T-helper 1 cell treated with Interleukin-12 subunit alpha and Interleukin-12 subunit beta and Interleukin-4 antibody, amounts not matched to agents 30 μg/mL and 1 μg/mL, for 36 hours (primary cell): ENCODE measurements around the gene INPP5A.
"Not testable (repeated sequence)": the region's sequence is repeated elsewhere in the genome, so short reads cannot be mapped to it uniquely, and the experiment has no call there.

Experiments
- H3K27ac Mint-ChIP-seq: one replicate; pipeline ENCODE4 v1.8.0; 2021; ENCODE audit warnings: mild to moderate bottlenecking, mixed read lengths
- H3K27me3 Mint-ChIP-seq: one replicate; pipeline ENCODE4 v1.8.0; 2021; ENCODE audit warnings: low read depth, mixed read lengths
- H3K36me3 Mint-ChIP-seq: one replicate; pipeline ENCODE4 v1.8.0; 2021; ENCODE audit warnings: low read depth, mixed read lengths
- H3K4me1 Mint-ChIP-seq: one replicate; pipeline ENCODE4 v1.8.0; 2021; ENCODE audit warnings: low read depth, mixed read lengths
- H3K4me3 Mint-ChIP-seq: one replicate; pipeline ENCODE4 v1.8.0; 2021; ENCODE audit warnings: mild to moderate bottlenecking, moderate library complexity, mixed read lengths
- H3K9me3 Mint-ChIP-seq: one replicate; pipeline ENCODE4 v1.8.0; 2021; ENCODE audit warnings: mixed read lengths

The INPP5A gene

GRCh38 chr10:132699411-132700155 is 162.0 kb downstream of the INPP5A start:
- Mint-ChIP-seq H3K27ac (no peak overlapping the region), H3K9me3 (peaks cover 9% of the 10 kb centered on the region), H3K4me1 (peaks cover 12% of the 10 kb centered on the region), H3K27me3 (no peaks in the 10 kb centered on the region), H3K4me3 (no peak overlapping the region), H3K36me3 (peaks cover 14% of the 10 kb centered on the region)

- no peaks in the 10 kb centered on the region for H3K27me3 Mint-ChIP-seq
- peaks cover 12% of the 10 kb centered on the region for H3K4me1 Mint-ChIP-seq
- no peak overlapping the region for H3K27ac Mint-ChIP-seq
- H3K9me3 Mint-ChIP-seq = peaks cover 4% of the 10 kb centered on the region
- H3K4me3 Mint-ChIP-seq = no peak overlapping the region
- H3K36me3 Mint-ChIP-seq = peaks cover 15% of the 10 kb centered on the region
Observed at GRCh38 chr10:132700156-132701098, 162.8 kb downstream of the INPP5A start.

GRCh38 chr10:132701099-132701845 is 163.7 kb downstream of the INPP5A start:
- Mint-ChIP-seq H3K9me3 (peaks cover 10% of the 10 kb centered on the region), H3K36me3 (peaks cover 21% of the 10 kb centered on the region), H3K27me3 (no peaks in the 10 kb centered on the region)

GRCh38 chr10:132701846-132702190 is 164.2 kb downstream of the INPP5A start:
- Mint-ChIP-seq H3K4me1 (peaks cover 4% of the 10 kb centered on the region), H3K27me3 (no peaks in the 10 kb centered on the region), H3K4me3 (no peak overlapping the region), H3K9me3 (peaks cover 11% of the 10 kb centered on the region), H3K36me3 (peaks cover 22% of the 10 kb centered on the region), H3K27ac (no peak overlapping the region)

More at GRCh38 chr10:132701099-132701845, 163.7 kb downstream of the INPP5A start:
- Mint-ChIP-seq H3K4me1 (peaks cover 7% of the 10 kb centered on the region), H3K27ac (no peak overlapping the region), H3K4me3 (no peak overlapping the region)

- Mint-ChIP-seq H3K36me3 (peaks cover 22% of the 10 kb centered on the region), H3K9me3 (peaks cover 11% of the 10 kb centered on the region), H3K4me3 (no peak overlapping the region), H3K27ac (no peak overlapping the region), H3K27me3 (no peaks in the 10 kb centered on the region), H3K4me1 (peaks cover 4% of the 10 kb centered on the region)
Observed at GRCh38 chr10:132702601-132703418, 165.2 kb downstream of the INPP5A start.

- Mint-ChIP-seq H3K4me3 (no peak overlapping the region), H3K9me3 (peaks cover 11% of the 10 kb centered on the region), H3K4me1 (peaks cover 4% of the 10 kb centered on the region), H3K27me3 (no peaks in the 10 kb centered on the region), H3K36me3 (peaks cover 23% of the 10 kb centered on the region), H3K27ac (no peak overlapping the region)
Observed at GRCh38 chr10:132703419-132704007, 165.9 kb downstream of the INPP5A start.

GRCh38 chr10:132704008-132704814 is 166.6 kb downstream of the INPP5A start:
- H3K4me3 Mint-ChIP-seq = no peak overlapping the region
- H3K4me1 Mint-ChIP-seq = peaks cover 4% of the 10 kb centered on the region
- H3K9me3 Mint-ChIP-seq = peaks cover 11% of the 10 kb centered on the region
- peaks cover 23% of the 10 kb centered on the region for H3K36me3 Mint-ChIP-seq
- no peaks in the 10 kb centered on the region for H3K27me3 Mint-ChIP-seq
- H3K27ac Mint-ChIP-seq = no peak overlapping the region

- not testable (repeated sequence) for H3K4me3 Mint-ChIP-seq, H3K27me3 Mint-ChIP-seq, H3K4me1 Mint-ChIP-seq, H3K27ac Mint-ChIP-seq
- Mint-ChIP-seq H3K36me3 (peaks cover 23% of the 10 kb centered on the region), H3K9me3 (peaks cover 11% of the 10 kb centered on the region)
Observed at GRCh38 chr10:132704815-132705064, 167.2 kb downstream of the INPP5A start.

GRCh38 chr10:132705173-132705572 is 167.6 kb downstream of the INPP5A start:
- H3K36me3 Mint-ChIP-seq = peaks cover 24% of the 10 kb centered on the region
- no peak overlapping the region for H3K27ac Mint-ChIP-seq
- no peaks in the 10 kb centered on the region for H3K27me3 Mint-ChIP-seq
- H3K4me1 Mint-ChIP-seq = peaks cover 4% of the 10 kb centered on the region
- H3K4me3 Mint-ChIP-seq = no peak overlapping the region
- peaks cover 11% of the 10 kb centered on the region for H3K9me3 Mint-ChIP-seq

GRCh38 chr10:132705943-132706342 is 168.4 kb downstream of the INPP5A start:
- Mint-ChIP-seq H3K4me1 (peaks cover 4% of the 10 kb centered on the region), H3K27ac (no peak overlapping the region), H3K36me3 (peaks cover 31% of the 10 kb centered on the region), H3K4me3 (no peak overlapping the region), H3K27me3 (no peaks in the 10 kb centered on the region), H3K9me3 (peaks cover 11% of the 10 kb centered on the region)

GRCh38 chr10:132706701-132707100 is 169.1 kb downstream of the INPP5A start:
- Mint-ChIP-seq H3K4me3 (no peak overlapping the region), H3K4me1 (peaks cover 4% of the 10 kb centered on the region), H3K9me3 (peaks cover 11% of the 10 kb centered on the region), H3K27ac (no peak overlapping the region), H3K27me3 (no peaks in the 10 kb centered on the region), H3K36me3 (peaks cover 31% of the 10 kb centered on the region)

- Mint-ChIP-seq H3K36me3 (peaks cover 33% of the 10 kb centered on the region), H3K27ac (no peak overlapping the region), H3K4me1 (peaks cover 3% of the 10 kb centered on the region), H3K4me3 (no peak overlapping the region), H3K9me3 (peaks cover 11% of the 10 kb centered on the region), H3K27me3 (no peaks in the 10 kb centered on the region)
Observed at GRCh38 chr10:132707121-132707775, 169.7 kb downstream of the INPP5A start.

GRCh38 chr10:132707776-132708171 is 170.2 kb downstream of the INPP5A start:
- H3K9me3 Mint-ChIP-seq = peaks cover 11% of the 10 kb centered on the region
- no peak overlapping the region for H3K4me3 Mint-ChIP-seq
- peaks cover 38% of the 10 kb centered on the region for H3K36me3 Mint-ChIP-seq
- H3K27ac Mint-ChIP-seq = no peak overlapping the region
- peaks cover 3% of the 10 kb centered on the region for H3K4me1 Mint-ChIP-seq
- no peaks in the 10 kb centered on the region for H3K27me3 Mint-ChIP-seq
